Measurements from ENCODE around the gene ZNF575. TPM values are rescaled to one million over a fixed set of nuclear protein-coding genes. Genes with fewer than 3 reads are reported as not detected.

The ZNF575 gene
- total and polyA plus RNA-seq, 10 of the 15 experiments (the other 5 are each of a cell fraction or from before 2014, with no cell fraction given), result 0.18 to 2.8 (median 0.75) TPM

GRCh38 chr19:43575955-43576878, 43.2 kb downstream of the ZNF575 start:
- ChIA-PET CTCF (interaction anchor here (3.6 kb wide), 1 partner anchor 18 kb away, joined by 34 read pairs; no protein-coding TSS in a partner anchor), SMC1A (ENCODE audit: uncharacterized antibody, unreplicated experiment) (interaction anchor here (1.6 to 3.1 kb wide), 3 partner anchors 19 to 21 kb away, joined by 3 to 25 read pairs (median 8); partner anchors contain the start of genes IRGQ and ZNF576), RAD21 (ENCODE audit: unreplicated experiment) (no interaction called here), POLR2A (interaction anchor here (0.6 to 2.6 kb wide), 4 partner anchors 8 to 57 kb away, joined by 3 to 22 read pairs (median 10); partner anchors contain the start of genes IRGQ, ZNF575 and ZNF576)
- no peak for DNase-seq (ENCODE audit: low read depth, low spot score)
- Histone ChIP-seq H3K4me2 (ENCODE audit: control insufficient read depth, insufficient read depth) (peak overlapping the region; percentile 67), H3K79me2 (ENCODE audit: control insufficient read depth, insufficient read depth, low read length) (peaks cover 9% of the 10 kb centered on the region), H4K20me1 (ENCODE audit: control insufficient read depth, insufficient read depth) (no peaks in the 10 kb centered on the region), H3K4me1 (ENCODE audit: control insufficient read depth, insufficient read depth, low read length) (peaks cover 5% of the 10 kb centered on the region), H2AFZ (ENCODE audit: control insufficient read depth, low read depth, low read length) (peak overlapping the region; percentile 52), H3K9ac (ENCODE audit: control insufficient read depth, insufficient read depth, low read length) (peak overlapping the region; percentile 32; the same call in 1 of the 2 replicates), H3K36me3 (ENCODE audit: control insufficient read depth in 2 of 2, insufficient read depth in 2 of 2, low read length in 1 of 2) (no peaks in the 10 kb centered on the region), H3K4me3 (peak overlapping the region; percentile 66; the same call in 1 of the 2 replicates), H3K27ac (ENCODE audit: control insufficient read depth, insufficient read depth) (peak overlapping the region; percentile 13; the same call in 1 of the 2 replicates), H3K27me3 (replicated peaks in 1 of 2; ENCODE audit: control insufficient read depth in 2 of 2, insufficient read depth in 2 of 2, low read length in 1 of 2) (no peaks in the 10 kb centered on the region), H3K9me3 (replicated peaks; ENCODE audit: control insufficient read depth, insufficient read depth, low read length) (no peaks in the 10 kb centered on the region)
- ATAC-seq, result peak; percentile 4; the same call in 1 of the 3 replicates
- intact Hi-C loops (cut with micrococcal nuclease; ENCODE audit: unreplicated experiment), result loop anchor here (1.0 kb wide), 2 partner anchors 20 to 43 kb away; partner anchors contain the start of genes IRGQ, ZNF428 and ZNF576
- no TSS peak for BruUV-seq (replicated peaks)
- no peak for FAIRE-seq
- TF ChIP-seq MLLT1 (IDR thresholded peaks at IDR 0.05) (peak; percentile 83), CUX1 (IDR thresholded peaks at IDR 0.05; ENCODE audit: insufficient replicate concordance, low read depth, low read length) (no peak)
- in situ Hi-C loops (cut with MboI), result no loop called here
- 73% methylated on average over 37 of the region's 37 CpGs for WGBS (ENCODE audit: insufficient coverage, insufficient replicate concordance, low lambda C conversion rate, missing lambda C conversion rate)

Measured in GM12878 (cell line).